Measurements from ENCODE around the gene ST6GALNAC4. TPM values are rescaled to one million over a fixed set of nuclear protein-coding genes. Genes with fewer than 3 reads are reported as not detected.

ST6GALNAC4 gene
- total and polyA plus RNA-seq, 9 of the 15 experiments (the other 6 are each of a cell fraction or from before 2014, with no cell fraction given) = 2.6 to 43.1 (median 15.4) TPM

DNA sequence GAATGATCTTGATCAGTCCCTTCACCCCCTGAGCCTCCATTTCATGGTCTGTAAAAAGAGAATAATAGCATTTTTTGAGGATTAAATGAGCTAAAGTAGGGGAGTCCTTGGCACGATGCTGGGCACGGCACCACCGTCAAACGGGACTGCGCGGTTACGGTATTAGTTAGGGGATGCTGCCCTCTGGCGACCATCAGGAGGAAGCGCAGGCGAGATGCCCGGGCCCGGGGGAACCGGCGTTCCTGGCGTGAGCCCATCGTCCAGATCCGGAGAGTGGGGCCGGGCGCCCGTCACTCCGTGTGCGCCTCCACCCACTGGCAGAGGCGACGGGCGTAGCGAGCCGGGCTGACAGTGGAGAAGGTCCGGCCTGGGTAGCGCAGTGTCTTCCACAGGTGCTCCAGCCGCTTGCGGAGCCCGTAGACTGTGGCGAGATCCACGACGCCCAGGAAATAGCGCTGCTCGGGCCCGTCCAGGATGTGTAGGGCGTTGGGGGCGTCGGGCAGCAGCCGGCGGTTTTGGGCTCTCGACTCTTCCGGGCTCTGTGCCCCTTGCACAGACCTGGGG, 4.8 kb upstream of the ST6GALNAC4 start (continued):
- TF ChIP-seq, protein P1, sequence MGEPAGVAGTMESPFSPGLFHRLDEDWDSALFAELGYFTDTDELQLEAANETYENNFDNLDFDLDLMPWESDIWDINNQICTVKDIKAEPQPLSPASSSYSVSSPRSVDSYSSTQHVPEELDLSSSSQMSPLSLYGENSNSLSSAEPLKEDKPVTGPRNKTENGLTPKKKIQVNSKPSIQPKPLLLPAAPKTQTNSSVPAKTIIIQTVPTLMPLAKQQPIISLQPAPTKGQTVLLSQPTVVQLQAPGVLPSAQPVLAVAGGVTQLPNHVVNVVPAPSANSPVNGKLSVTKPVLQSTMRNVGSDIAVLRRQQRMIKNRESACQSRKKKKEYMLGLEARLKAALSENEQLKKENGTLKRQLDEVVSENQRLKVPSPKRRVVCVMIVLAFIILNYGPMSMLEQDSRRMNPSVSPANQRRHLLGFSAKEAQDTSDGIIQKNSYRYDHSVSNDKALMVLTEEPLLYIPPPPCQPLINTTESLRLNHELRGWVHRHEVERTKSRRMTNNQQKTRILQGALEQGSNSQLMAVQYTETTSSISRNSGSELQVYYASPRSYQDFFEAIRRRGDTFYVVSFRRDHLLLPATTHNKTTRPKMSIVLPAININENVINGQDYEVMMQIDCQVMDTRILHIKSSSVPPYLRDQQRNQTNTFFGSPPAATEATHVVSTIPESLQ (CRISPR knock-in tag; IDR thresholded peaks at IDR 0.05) = no peak
- TF ChIP-seq, protein P2, sequence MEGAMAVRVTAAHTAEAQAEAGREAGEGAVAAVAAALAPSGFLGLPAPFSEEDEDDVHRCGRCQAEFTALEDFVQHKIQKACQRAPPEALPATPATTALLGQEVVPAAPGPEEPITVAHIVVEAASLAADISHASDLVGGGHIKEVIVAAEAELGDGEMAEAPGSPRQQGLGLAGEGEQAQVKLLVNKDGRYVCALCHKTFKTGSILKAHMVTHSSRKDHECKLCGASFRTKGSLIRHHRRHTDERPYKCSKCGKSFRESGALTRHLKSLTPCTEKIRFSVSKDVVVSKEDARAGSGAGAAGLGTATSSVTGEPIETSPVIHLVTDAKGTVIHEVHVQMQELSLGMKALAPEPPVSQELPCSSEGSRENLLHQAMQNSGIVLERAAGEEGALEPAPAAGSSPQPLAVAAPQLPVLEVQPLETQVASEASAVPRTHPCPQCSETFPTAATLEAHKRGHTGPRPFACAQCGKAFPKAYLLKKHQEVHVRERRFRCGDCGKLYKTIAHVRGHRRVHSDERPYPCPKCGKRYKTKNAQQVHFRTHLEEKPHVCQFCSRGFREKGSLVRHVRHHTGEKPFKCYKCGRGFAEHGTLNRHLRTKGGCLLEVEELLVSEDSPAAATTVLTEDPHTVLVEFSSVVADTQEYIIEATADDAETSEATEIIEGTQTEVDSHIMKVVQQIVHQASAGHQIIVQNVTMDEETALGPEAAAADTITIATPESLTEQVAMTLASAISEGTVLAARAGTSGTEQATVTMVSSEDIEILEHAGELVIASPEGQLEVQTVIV (CRISPR knock-in tag; IDR thresholded peaks at IDR 0.05; ENCODE audit: borderline replicate concordance) = no peak
- no peak for TF ChIP-seq STAT5B (CRISPR knock-in tag; IDR thresholded peaks at IDR 0.05)
- TF ChIP-seq TRIM28 (IDR thresholded peaks at IDR 0.05) = no peak
- 0 out of 2 replicates have a peak, but pooled peaks have one; percentile 22 for TF ChIP-seq HDAC2 (IDR thresholded peaks at IDR 0.05)
- TF ChIP-seq ZNF561 (CRISPR knock-in tag; conservative IDR thresholded peaks at IDR 0.05) = no peak
- TF ChIP-seq PRPF4 (IDR thresholded peaks at IDR 0.05; ENCODE audit: insufficient read depth, low read depth, low read length, poor library complexity, severe bottlenecking) = no peak
- TF ChIP-seq MYNN (IDR thresholded peaks at IDR 0.05) = peak; percentile 77; the same call in 1 of the 2 replicates
- no peak for TF ChIP-seq MYNN (CRISPR knock-in tag; IDR thresholded peaks at IDR 0.05)
- peak; percentile 47; the same call in 1 of the 2 replicates for TF ChIP-seq GABPB1 (CRISPR knock-in tag; IDR thresholded peaks at IDR 0.05)
- no peak for TF ChIP-seq KAT7 (CRISPR knock-in tag; IDR thresholded peaks at IDR 0.05; ENCODE audit: borderline replicate concordance)
- 0 out of 2 replicates have a peak, but pooled peaks have one; percentile 34 for TF ChIP-seq CREB1 (IDR thresholded peaks at IDR 0.05)
- TF ChIP-seq CREB1 (CRISPR knock-in tag; IDR thresholded peaks at IDR 0.05) = peak; percentile 30; the same call in 1 of the 2 replicates
- TF ChIP-seq, protein P3, sequence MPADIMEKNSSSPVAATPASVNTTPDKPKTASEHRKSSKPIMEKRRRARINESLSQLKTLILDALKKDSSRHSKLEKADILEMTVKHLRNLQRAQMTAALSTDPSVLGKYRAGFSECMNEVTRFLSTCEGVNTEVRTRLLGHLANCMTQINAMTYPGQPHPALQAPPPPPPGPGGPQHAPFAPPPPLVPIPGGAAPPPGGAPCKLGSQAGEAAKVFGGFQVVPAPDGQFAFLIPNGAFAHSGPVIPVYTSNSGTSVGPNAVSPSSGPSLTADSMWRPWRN (IDR thresholded peaks at IDR 0.05; ENCODE audit: low read depth) = no peak
- TF ChIP-seq, protein P4, sequence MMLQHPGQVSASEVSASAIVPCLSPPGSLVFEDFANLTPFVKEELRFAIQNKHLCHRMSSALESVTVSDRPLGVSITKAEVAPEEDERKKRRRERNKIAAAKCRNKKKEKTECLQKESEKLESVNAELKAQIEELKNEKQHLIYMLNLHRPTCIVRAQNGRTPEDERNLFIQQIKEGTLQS (IDR thresholded peaks at IDR 0.05) = no peak
- TF ChIP-seq, protein P4 (CRISPR knock-in tag; conservative IDR thresholded peaks at IDR 0.05) = no peak
